Fibroblast of skin of left biceps (primary cell): ENCODE data around the gene FAS.
A peak's percentile ranks its signal among the peaks of the same experiment; 100 is the strongest.

Experiments
- DNase-seq, 2 experiments: peaks; one replicate each; pipeline ENCODE4 v3.0.0-alpha.2; 2013; ENCODE audit warnings: low read depth in 2 of 2

The FAS gene

DNA sequence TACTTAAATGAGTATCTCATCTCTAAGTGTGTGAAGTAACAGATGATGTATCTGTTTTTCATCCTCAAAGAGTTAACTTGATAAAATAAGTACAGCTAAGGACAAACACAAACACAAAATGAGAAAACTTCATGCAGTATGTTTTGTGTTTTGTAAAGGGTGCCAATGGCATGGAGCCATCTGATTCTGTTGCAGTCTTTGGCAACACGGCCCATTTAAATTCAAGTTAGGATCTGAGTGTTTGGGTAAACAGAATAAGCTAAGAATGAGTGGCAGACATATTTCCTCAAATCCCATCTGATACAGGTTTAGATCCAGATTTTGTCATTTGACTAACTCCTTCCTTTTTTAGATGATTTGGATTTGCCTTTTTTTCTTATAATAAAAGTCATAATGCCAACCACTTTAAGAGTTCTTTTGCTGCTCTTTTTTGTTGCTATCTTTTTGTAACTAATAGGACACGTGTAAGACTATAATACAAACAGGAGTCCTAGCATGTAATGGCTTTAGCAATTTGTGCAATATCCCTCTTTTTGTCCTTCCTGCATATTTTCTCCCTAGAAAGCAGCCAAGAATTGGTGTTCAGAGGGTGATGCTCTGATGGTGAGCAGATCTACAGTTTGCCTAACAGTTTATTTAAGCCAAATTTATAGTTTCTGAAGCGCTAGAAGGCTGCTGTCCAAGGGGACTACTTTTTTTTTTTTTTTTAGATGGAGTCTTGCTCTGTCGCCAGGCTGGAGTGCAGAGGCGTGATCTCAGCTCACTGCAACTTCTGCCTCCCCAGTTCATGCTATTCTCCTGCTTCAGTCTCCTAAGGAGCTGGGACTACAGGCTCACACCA lies 19.2 kb upstream of the FAS start:
- DNase-seq, result no peak

DNA sequence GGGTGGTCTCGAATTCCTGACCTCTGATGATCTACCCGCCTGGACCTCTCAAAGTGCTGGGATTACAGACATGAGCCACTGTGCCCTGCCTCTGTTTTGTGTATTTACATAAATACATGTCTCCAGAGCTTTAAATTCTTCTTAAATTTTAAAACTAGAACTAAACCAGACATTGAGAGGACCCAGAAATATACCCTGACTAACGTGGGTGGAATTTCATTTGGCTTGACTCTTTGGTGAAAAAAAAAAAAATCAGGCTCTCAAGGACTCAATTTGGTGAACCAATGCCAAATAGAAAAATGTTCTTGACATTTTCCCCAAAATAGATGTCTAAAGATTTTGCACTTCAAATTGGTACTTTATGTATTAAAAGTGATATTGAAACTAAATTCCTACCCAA lies 16.6 kb upstream of the FAS start:
- DNase-seq, result no peak

- DNase-seq, result no peak
These were observed 15.9 kb upstream of the FAS start for GRCh38 chr10:88974446-88975376.

GRCh38 chr10:88975377-88975720 lies 15.2 kb upstream of the FAS start:
- no peak for DNase-seq

GRCh38 chr10:88978463-88978862 lies 12.1 kb upstream of the FAS start:
- no peak for DNase-seq

DNA sequence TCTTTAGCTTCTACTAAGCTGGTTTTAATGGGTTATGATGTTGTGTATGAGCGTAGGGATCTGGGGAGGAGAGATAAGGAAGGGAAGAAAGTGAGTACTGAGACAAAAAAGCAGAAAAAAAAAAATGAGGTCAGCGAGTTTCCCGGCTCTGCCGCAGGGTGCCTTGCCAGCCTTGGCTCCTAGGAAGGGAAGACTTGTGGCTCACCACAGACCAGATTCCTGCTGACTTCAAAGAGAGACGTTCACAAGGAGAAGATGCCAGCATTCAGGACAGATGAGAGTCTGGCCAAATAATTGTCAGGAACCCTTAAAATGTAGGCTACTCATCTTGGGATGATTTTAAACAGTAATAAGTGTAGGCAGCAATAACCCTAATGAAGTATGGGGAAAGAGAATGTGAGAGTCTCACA lies 11.4 kb upstream of the FAS start:
- DNase-seq, result peak; percentile 60

GRCh38 chr10:88979603-88980002 lies 11.0 kb upstream of the FAS start:
- no peak for DNase-seq

DNA sequence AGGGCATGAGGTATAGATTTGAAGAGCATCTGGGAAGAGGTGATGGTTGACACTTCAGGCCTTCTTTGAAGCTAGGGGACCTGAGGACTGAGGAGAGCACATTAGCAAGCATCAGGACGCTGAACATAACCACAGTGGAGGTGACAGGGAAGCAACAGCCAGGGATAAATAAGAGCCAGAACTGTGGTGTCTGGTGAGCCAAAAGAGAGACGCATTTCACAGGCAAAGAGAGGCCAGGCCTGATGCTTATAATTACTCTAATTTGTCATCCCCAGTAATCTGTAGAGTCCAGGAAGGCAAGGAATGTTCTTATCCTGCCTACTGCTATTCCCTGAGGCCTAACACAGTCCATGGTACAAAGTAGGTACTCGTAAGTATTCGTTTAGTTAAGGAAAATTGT lies 10.4 kb upstream of the FAS start:
- no peak for DNase-seq

GRCh38 chr10:88980800-88981199 lies 9.8 kb upstream of the FAS start:
- no peak for DNase-seq

DNA sequence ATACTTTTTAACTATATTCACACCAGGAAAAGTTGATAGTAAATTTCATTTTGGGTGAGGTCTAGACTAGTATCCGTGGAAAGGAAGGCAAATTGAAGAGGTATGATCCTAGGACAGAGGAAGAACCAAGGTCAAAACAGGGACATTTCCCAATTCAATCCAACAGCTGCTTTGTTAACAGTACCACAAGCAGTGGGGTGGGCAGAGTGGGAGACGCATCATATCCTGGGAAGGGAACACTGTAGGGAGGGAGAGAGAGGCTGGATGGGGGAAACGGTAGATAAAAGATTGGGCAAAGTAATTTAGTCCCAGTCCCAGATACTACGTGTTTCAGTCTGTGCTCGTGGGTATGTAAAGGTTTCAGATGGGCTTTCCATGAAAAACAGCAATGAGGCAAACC lies 9.2 kb upstream of the FAS start:
- no peak for DNase-seq

DNA sequence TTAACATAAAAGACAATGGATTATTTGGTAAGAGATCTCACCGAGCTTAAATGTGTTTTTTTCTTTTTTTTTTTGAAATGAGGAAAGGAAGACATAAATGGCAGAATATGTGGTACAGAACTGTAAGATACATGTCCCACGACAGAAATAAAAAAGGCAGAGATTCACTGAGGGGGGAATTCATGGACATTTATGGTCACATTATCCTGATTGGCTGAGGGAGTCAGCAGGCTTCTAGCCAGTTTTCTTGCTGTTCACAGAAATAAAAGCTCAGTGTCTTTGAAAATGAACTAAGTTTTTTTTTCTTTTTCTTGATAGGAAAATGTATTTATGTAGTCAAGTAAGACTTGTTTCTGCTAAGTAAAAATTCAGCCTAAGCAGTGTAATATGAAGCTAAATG lies 8.2 kb upstream of the FAS start:
- DNase-seq, result no peak

DNA sequence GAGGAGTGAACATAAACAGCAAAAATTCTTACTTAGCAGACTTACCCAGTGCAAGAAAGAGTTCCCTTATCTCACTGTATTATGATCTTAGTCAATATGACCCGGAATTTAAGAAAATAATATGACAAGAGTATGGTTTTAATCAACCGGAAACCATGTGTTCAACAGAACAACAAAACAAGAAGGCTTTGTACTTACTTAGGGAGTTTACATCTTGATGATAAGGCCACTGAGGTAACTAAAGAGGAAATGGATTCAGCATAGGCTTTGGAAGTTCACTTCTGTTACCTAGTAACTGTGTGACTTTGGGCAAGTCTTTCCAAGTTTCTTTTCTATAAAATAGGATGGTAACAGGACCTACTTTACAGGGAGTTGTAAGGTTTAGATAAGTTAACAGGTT lies 7.4 kb upstream of the FAS start:
- no peak for DNase-seq

GRCh38 chr10:88983939-88984338 lies 6.7 kb upstream of the FAS start:
- no peak for DNase-seq

- no peak for DNase-seq
These were observed 6.1 kb upstream of the FAS start for GRCh38 chr10:88984525-88984924.

GRCh38 chr10:88986549-88987242 lies 3.9 kb upstream of the FAS start:
- DNase-seq, result no peak

GRCh38 chr10:88987243-88987725 lies 3.3 kb upstream of the FAS start:
- DNase-seq, result no peak

GRCh38 chr10:88987840-88988239 lies 2.8 kb upstream of the FAS start:
- no peak for DNase-seq

GRCh38 chr10:88989423-88989822 lies 1.2 kb upstream of the FAS start:
- no peak for DNase-seq

GRCh38 chr10:88989824-88990383 lies 694 bp upstream of the FAS start:
- peak in 1 of 2 experiments; percentile 53 for DNase-seq

DNA sequence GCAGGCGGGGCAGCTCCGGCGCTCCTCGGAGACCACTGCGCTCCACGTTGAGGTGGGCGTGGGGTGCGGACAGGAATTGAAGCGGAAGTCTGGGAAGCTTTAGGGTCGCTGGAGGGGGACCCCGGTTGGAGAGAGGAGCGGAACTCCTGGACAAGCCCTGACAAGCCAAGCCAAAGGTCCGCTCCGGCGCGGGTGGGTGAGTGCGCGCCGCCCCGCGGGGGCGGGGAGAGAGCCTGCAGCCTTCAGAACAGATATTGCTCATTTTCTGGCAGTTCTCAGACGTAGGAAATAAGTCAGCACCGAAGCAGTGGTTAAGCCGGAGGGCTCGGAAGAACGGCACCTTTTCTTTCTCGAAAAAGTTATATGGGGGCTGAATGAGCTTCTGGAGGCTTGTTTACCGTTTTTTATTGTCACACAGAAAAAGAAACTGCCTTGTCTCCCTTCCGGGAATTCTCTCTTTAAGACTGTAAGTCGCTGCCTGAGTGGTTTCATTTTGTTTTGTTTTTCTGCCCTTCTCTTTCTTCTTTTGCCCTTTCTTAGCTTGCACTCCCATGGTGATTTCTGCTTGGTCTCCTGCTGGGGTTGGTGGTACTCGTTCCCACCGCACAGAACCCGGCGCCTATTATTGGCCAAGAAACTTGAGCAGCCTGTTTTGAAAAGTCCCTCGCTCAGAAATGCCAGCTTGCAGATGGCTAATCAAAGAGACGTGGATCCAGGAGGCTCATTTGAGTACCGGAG lies 732 bp downstream of the FAS start:
- no peak for DNase-seq

DNA sequence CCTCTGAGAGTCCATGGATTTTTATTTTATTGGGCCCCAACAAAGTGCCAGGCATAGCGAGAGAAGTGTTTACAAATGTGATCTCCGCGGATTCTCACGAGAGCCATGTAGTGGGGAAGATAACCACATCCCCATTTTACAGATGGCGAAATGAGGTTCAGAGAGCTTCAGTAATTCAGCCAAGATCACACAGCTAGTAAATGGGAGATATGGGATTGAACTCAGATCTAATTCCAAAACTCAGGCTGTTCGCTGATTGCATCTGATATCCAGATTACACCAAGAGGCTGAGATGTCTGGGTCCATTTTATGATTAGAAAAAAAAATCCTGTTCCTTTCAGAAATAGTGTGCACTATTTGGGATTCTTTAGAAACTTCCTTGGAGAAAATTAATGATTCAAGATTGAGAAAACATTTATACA lies 1.3 kb downstream of the FAS start:
- DNase-seq, result no peak
